ENCODE results near the gene RALGPS2. TPM values are rescaled to one million over a fixed set of nuclear protein-coding genes. Genes with fewer than 3 reads are reported as not detected.
"Not testable (repeated sequence)": the region's sequence is repeated elsewhere in the genome, so short reads cannot be mapped to it uniquely, and the experiment has no call there.

Gene RALGPS2
- total and polyA plus RNA-seq, 2 of the 8 experiments (the other 6 are each of a cell fraction or from before 2014, with no cell fraction given): 6.7 to 38.0 TPM

GRCh38 chr1:178752891-178753290 is 27.8 kb downstream of the RALGPS2 start (continued):
- TF ChIP-seq FOSL1 (IDR thresholded peaks at IDR 0.05; ENCODE audit: insufficient read depth, low read depth, low read length): no peak
- TF ChIP-seq CHD2 (IDR thresholded peaks at IDR 0.05; ENCODE audit: low read length): no peak

- H3K56ac ChIP-seq (replicated peaks; ENCODE audit: insufficient read length, low read depth, low read length); H2BK120ac ChIP-seq (replicated peaks; ENCODE audit: low read depth, low read length); H3K27ac ChIP-seq (ENCODE audit: low read depth, low read length); FAIRE-seq; POLR2A ChIA-PET (ENCODE audit: partially characterized antibody); H3K23me2 ChIP-seq (ENCODE audit: low read depth, low read length); DNase-seq (ENCODE audit: low read depth in 1 of 2, low spot score in 2 of 2); H3K27me3 ChIP-seq (replicated peaks in 1 of 4; ENCODE audit: control insufficient read depth in 3 of 4, extremely low read depth in 1 of 4, insufficient read depth in 3 of 4, low read length in 3 of 4); H2BK12ac ChIP-seq (ENCODE audit: low read depth, low read length); H2BK5ac ChIP-seq (ENCODE audit: low read depth, low read length); H3K4me3 ChIP-seq (ENCODE audit: extremely low read depth in 1 of 4, insufficient read depth in 2 of 4, low read depth in 3 of 4, low read length in 4 of 4); H3K36me3 ChIP-seq (ENCODE audit: control insufficient read depth in 2 of 4, insufficient read depth in 4 of 4, low read length in 3 of 4); H3K4ac ChIP-seq (replicated peaks; ENCODE audit: insufficient read length, low read depth, low read length); H3K18ac ChIP-seq (ENCODE audit: extremely low read depth, low read length); H3K4me1 ChIP-seq (replicated peaks in 1 of 4; ENCODE audit: control insufficient read depth in 3 of 4, insufficient read depth in 4 of 4, low read length in 3 of 4); H4K91ac ChIP-seq (replicated peaks; ENCODE audit: insufficient read length, low read length); H3K9ac ChIP-seq (replicated peaks in 1 of 4; ENCODE audit: extremely low read depth in 1 of 4, low read depth in 3 of 4, low read length in 3 of 4); H4K20me1 ChIP-seq (replicated peaks in 1 of 2; ENCODE audit: control insufficient read depth in 1 of 2, insufficient read depth in 2 of 2, low read length in 2 of 2); H2BK15ac ChIP-seq (ENCODE audit: low read length); H4K5ac ChIP-seq (ENCODE audit: insufficient read length, low read depth, low read length); H3K23ac ChIP-seq (ENCODE audit: insufficient read length); H3K9me3 ChIP-seq (ENCODE audit: insufficient read depth in 2 of 2, low read depth in 1 of 2, low read length in 1 of 2); H3K4me2 ChIP-seq (ENCODE audit: insufficient read depth in 1 of 2, low read depth in 2 of 2, low read length in 2 of 2); H2BK20ac ChIP-seq (ENCODE audit: low read length); H2AK5ac ChIP-seq (ENCODE audit: low read depth, low read length); H3K79me1 ChIP-seq (ENCODE audit: low read depth, low read length); H3K14ac ChIP-seq (ENCODE audit: insufficient read length); H4K8ac ChIP-seq (ENCODE audit: extremely low read depth, insufficient read depth, low read length); H2AFZ ChIP-seq (ENCODE audit: low read length): not testable (repeated sequence)
- CTCF ChIA-PET (ENCODE audit: partially characterized antibody): interaction anchor here (0.5 to 5.1 kb wide), 17 partner anchors 10 to 1895 kb away, joined by 3 to 55 read pairs (median 4); no protein-coding TSS in a partner anchor
- H3K79me2 ChIP-seq (ENCODE audit: control insufficient read depth in 1 of 2, insufficient read depth in 2 of 2, low read length in 2 of 2): peaks cover 0 to 54% of the 10 kb centered on the region in 2 experiments; a peak in 3 of 4 replicates
- WGBS, 2 experiments (ENCODE audit: extremely low coverage in 1 of 2, insufficient coverage in 1 of 2, insufficient read length in 1 of 2, insufficient replicate concordance in 2 of 2, low coverage in 1 of 2, low lambda C conversion rate in 2 of 2, missing lambda C conversion rate in 1 of 2): 92% methylated on average over 3 of the region's 3 CpGs; no CpG with 5 or more reads in 1 of the 2 experiments
Observed at GRCh38 chr1:178754655-178755256, 29.7 kb downstream of the RALGPS2 start.
